Measurements from ENCODE around the gene DOCK2. TPM values are rescaled to one million over a fixed set of nuclear protein-coding genes. Genes with fewer than 3 reads are reported as not detected.

DOCK2 gene
- total and polyA plus RNA-seq, 4 donors, result 1.6 to 53.7 (median 21.6) TPM

GRCh38 chr5:170111088-170111785 is 474.2 kb downstream of the DOCK2 start:
- H3K27me3 ChIP-seq (ENCODE audit: control insufficient read depth in 1 of 2, insufficient read depth in 2 of 2, low read length in 1 of 2), result no peaks in the 10 kb centered on the region
- no peak overlapping the region for H3K4me3 ChIP-seq (ENCODE audit: low read length in 2 of 2)
- no peaks in the 10 kb centered on the region for H3K9me3 ChIP-seq (ENCODE audit: control insufficient read depth, low read length)
- H3K4me1 ChIP-seq (ENCODE audit: control insufficient read depth in 1 of 2, insufficient read depth in 2 of 2, low read length in 2 of 2), result no peaks in the 10 kb centered on the region
- WGBS, 2 donors, result 65 to 69% methylated on average over 7 to 8 of the region's 8 CpGs
- intact Hi-C loops (cut with DNase I), result no loop called here
- no peak for ATAC-seq (ENCODE audit: low FRiP score)
- DNase-seq, result no peak
- no peaks in the 10 kb centered on the region for H3K36me3 ChIP-seq (ENCODE audit: control insufficient read depth in 1 of 2, insufficient read depth in 2 of 2, low read length in 1 of 2)
- H3K27ac ChIP-seq (ENCODE audit: low read depth in 1 of 2, low read length in 2 of 2), result no peak overlapping the region

GRCh38 chr5:170112876-170113521 is 475.9 kb downstream of the DOCK2 start:
- Histone ChIP-seq H3K27me3 (ENCODE audit: control insufficient read depth in 1 of 2, insufficient read depth in 2 of 2, low read length in 1 of 2) (no peaks in the 10 kb centered on the region), H3K9me3 (ENCODE audit: control insufficient read depth, low read length) (no peaks in the 10 kb centered on the region), H3K4me3 (ENCODE audit: low read length in 2 of 2) (no peak overlapping the region), H3K27ac (ENCODE audit: low read depth in 1 of 2, low read length in 2 of 2) (no peak overlapping the region), H3K4me1 (ENCODE audit: control insufficient read depth in 1 of 2, insufficient read depth in 2 of 2, low read length in 2 of 2) (no peaks in the 10 kb centered on the region), H3K36me3 (ENCODE audit: control insufficient read depth in 1 of 2, insufficient read depth in 2 of 2, low read length in 1 of 2) (no peaks in the 10 kb centered on the region)
- WGBS, 2 donors, result 63 to 64% methylated on average over 6 of the region's 6 CpGs
- no peak for DNase-seq
- intact Hi-C loops (cut with DNase I), result no loop called here
- ATAC-seq (ENCODE audit: low FRiP score), result no peak

- Histone ChIP-seq H3K27me3 (ENCODE audit: control insufficient read depth in 1 of 2, insufficient read depth in 2 of 2, low read length in 1 of 2) (no peaks in the 10 kb centered on the region), H3K9me3 (ENCODE audit: control insufficient read depth, low read length) (no peaks in the 10 kb centered on the region), H3K4me3 (ENCODE audit: low read length in 2 of 2) (no peak overlapping the region), H3K36me3 (ENCODE audit: control insufficient read depth in 1 of 2, insufficient read depth in 2 of 2, low read length in 1 of 2) (no peaks in the 10 kb centered on the region), H3K27ac (ENCODE audit: low read depth in 1 of 2, low read length in 2 of 2) (no peak overlapping the region), H3K4me1 (ENCODE audit: control insufficient read depth in 1 of 2, insufficient read depth in 2 of 2, low read length in 2 of 2) (no peaks in the 10 kb centered on the region)
- whole genome bisulfite sequencing, 2 donors, result 75 to 81% methylated on average over 3 of the region's 3 CpGs
- DNase-seq (no peak), ATAC-seq (ENCODE audit: low FRiP score) (no peak)
- intact Hi-C loops (cut with DNase I), result no loop called here
These were observed 476.4 kb downstream of the DOCK2 start for GRCh38 chr5:170113522-170113900.

GRCh38 chr5:170114271-170114670 is 477.2 kb downstream of the DOCK2 start:
- Histone ChIP-seq H3K27ac (ENCODE audit: low read depth in 1 of 2, low read length in 2 of 2) (no peak overlapping the region), H3K9me3 (ENCODE audit: control insufficient read depth, low read length) (no peaks in the 10 kb centered on the region), H3K27me3 (ENCODE audit: control insufficient read depth in 1 of 2, insufficient read depth in 2 of 2, low read length in 1 of 2) (no peaks in the 10 kb centered on the region), H3K4me1 (ENCODE audit: control insufficient read depth in 1 of 2, insufficient read depth in 2 of 2, low read length in 2 of 2) (no peaks in the 10 kb centered on the region), H3K36me3 (ENCODE audit: control insufficient read depth in 1 of 2, insufficient read depth in 2 of 2, low read length in 1 of 2) (no peaks in the 10 kb centered on the region), H3K4me3 (ENCODE audit: low read length in 2 of 2) (no peak overlapping the region)
- ATAC-seq (ENCODE audit: low FRiP score) (no peak), DNase-seq (no peak)
- intact Hi-C loops (cut with DNase I), result no loop called here
- WGBS, 2 donors, result 81 to 82% methylated on average over 7 of the region's 7 CpGs

GRCh38 chr5:170115925-170116324 is 478.9 kb downstream of the DOCK2 start:
- no peak for DNase-seq
- 92 to 93% methylated on average over 2 of the region's 2 CpGs for WGBS, 2 donors
- no peaks in the 10 kb centered on the region for H3K27me3 ChIP-seq (ENCODE audit: control insufficient read depth in 1 of 2, insufficient read depth in 2 of 2, low read length in 1 of 2)
- no peak overlapping the region for H3K4me3 ChIP-seq (ENCODE audit: low read length in 2 of 2)
- H3K4me1 ChIP-seq (ENCODE audit: control insufficient read depth in 1 of 2, insufficient read depth in 2 of 2, low read length in 2 of 2), result no peaks in the 10 kb centered on the region
- intact Hi-C loops (cut with DNase I), result no loop called here
- no peak for ATAC-seq (ENCODE audit: low FRiP score)
- H3K27ac ChIP-seq (ENCODE audit: low read depth in 1 of 2, low read length in 2 of 2), result no peak overlapping the region
- no peaks in the 10 kb centered on the region for H3K36me3 ChIP-seq (ENCODE audit: control insufficient read depth in 1 of 2, insufficient read depth in 2 of 2, low read length in 1 of 2)
- H3K9me3 ChIP-seq (ENCODE audit: control insufficient read depth, low read length), result no peaks in the 10 kb centered on the region

GRCh38 chr5:170117736-170118135 is 480.7 kb downstream of the DOCK2 start:
- no peaks in the 10 kb centered on the region for H3K9me3 ChIP-seq (ENCODE audit: control insufficient read depth, low read length)
- H3K4me3 ChIP-seq (ENCODE audit: low read length in 2 of 2), result no peak overlapping the region
- no peak for ATAC-seq (ENCODE audit: low FRiP score)
- no peak for DNase-seq
- intact Hi-C loops (cut with DNase I), result no loop called here
- H3K36me3 ChIP-seq (ENCODE audit: control insufficient read depth in 1 of 2, insufficient read depth in 2 of 2, low read length in 1 of 2), result no peaks in the 10 kb centered on the region
- H3K4me1 ChIP-seq (ENCODE audit: control insufficient read depth in 1 of 2, insufficient read depth in 2 of 2, low read length in 2 of 2), result no peaks in the 10 kb centered on the region
- 87 to 93% methylated on average over 2 of the region's 2 CpGs for WGBS, 2 donors
- H3K27me3 ChIP-seq (ENCODE audit: control insufficient read depth in 1 of 2, insufficient read depth in 2 of 2, low read length in 1 of 2), result no peaks in the 10 kb centered on the region
- H3K27ac ChIP-seq (ENCODE audit: low read depth in 1 of 2, low read length in 2 of 2), result no peak overlapping the region

GRCh38 chr5:170120576-170120975 is 483.5 kb downstream of the DOCK2 start:
- H3K9me3 ChIP-seq (ENCODE audit: control insufficient read depth, low read length), result peaks cover 3% of the 10 kb centered on the region
- DNase-seq, result no peak
- no peaks in the 10 kb centered on the region for H3K27me3 ChIP-seq (ENCODE audit: control insufficient read depth in 1 of 2, insufficient read depth in 2 of 2, low read length in 1 of 2)
- no peaks in the 10 kb centered on the region for H3K4me1 ChIP-seq (ENCODE audit: control insufficient read depth in 1 of 2, insufficient read depth in 2 of 2, low read length in 2 of 2)
- H3K36me3 ChIP-seq (ENCODE audit: control insufficient read depth in 1 of 2, insufficient read depth in 2 of 2, low read length in 1 of 2), result no peaks in the 10 kb centered on the region
- ATAC-seq (ENCODE audit: low FRiP score), result no peak
- intact Hi-C loops (cut with DNase I), result no loop called here
- WGBS, 2 donors, result 82 to 89% methylated on average over 2 of the region's 2 CpGs
- H3K27ac ChIP-seq (ENCODE audit: low read depth in 1 of 2, low read length in 2 of 2), result no peak overlapping the region
- H3K4me3 ChIP-seq (ENCODE audit: low read length in 2 of 2), result no peak overlapping the region

GRCh38 chr5:170121321-170121720 is 484.2 kb downstream of the DOCK2 start:
- 60 to 62% methylated on average over 7 of the region's 7 CpGs for WGBS, 2 donors
- no peaks in the 10 kb centered on the region for H3K4me1 ChIP-seq (ENCODE audit: control insufficient read depth in 1 of 2, insufficient read depth in 2 of 2, low read length in 2 of 2)
- H3K36me3 ChIP-seq (ENCODE audit: control insufficient read depth in 1 of 2, insufficient read depth in 2 of 2, low read length in 1 of 2), result no peaks in the 10 kb centered on the region
- no peaks in the 10 kb centered on the region for H3K27me3 ChIP-seq (ENCODE audit: control insufficient read depth in 1 of 2, insufficient read depth in 2 of 2, low read length in 1 of 2)
- H3K4me3 ChIP-seq (ENCODE audit: low read length in 2 of 2), result no peak overlapping the region
- intact Hi-C loops (cut with DNase I), result no loop called here
- ATAC-seq (ENCODE audit: low FRiP score) (no peak), DNase-seq (no peak)
- H3K27ac ChIP-seq (ENCODE audit: low read depth in 1 of 2, low read length in 2 of 2), result no peak overlapping the region
- H3K9me3 ChIP-seq (ENCODE audit: control insufficient read depth, low read length), result peaks cover 3% of the 10 kb centered on the region

GRCh38 chr5:170126061-170126460 is 489.0 kb downstream of the DOCK2 start:
- H3K27me3 ChIP-seq (ENCODE audit: control insufficient read depth in 1 of 2, insufficient read depth in 2 of 2, low read length in 1 of 2), result no peaks in the 10 kb centered on the region
- no peak overlapping the region for H3K27ac ChIP-seq (ENCODE audit: low read depth in 1 of 2, low read length in 2 of 2)
- peaks cover 3% of the 10 kb centered on the region for H3K9me3 ChIP-seq (ENCODE audit: control insufficient read depth, low read length)
- no peak overlapping the region for H3K4me3 ChIP-seq (ENCODE audit: low read length in 2 of 2)
- no peaks in the 10 kb centered on the region for H3K4me1 ChIP-seq (ENCODE audit: control insufficient read depth in 1 of 2, insufficient read depth in 2 of 2, low read length in 2 of 2)
- intact Hi-C loops (cut with DNase I), result no loop called here
- 69 to 79% methylated on average over 1 of the region's 1 CpG for WGBS, 2 donors
- ATAC-seq (ENCODE audit: low FRiP score) (no peak), DNase-seq (no peak)
- no peaks in the 10 kb centered on the region for H3K36me3 ChIP-seq (ENCODE audit: control insufficient read depth in 1 of 2, insufficient read depth in 2 of 2, low read length in 1 of 2)
